ENCODE measurements around the gene CCDC171.

DNA sequence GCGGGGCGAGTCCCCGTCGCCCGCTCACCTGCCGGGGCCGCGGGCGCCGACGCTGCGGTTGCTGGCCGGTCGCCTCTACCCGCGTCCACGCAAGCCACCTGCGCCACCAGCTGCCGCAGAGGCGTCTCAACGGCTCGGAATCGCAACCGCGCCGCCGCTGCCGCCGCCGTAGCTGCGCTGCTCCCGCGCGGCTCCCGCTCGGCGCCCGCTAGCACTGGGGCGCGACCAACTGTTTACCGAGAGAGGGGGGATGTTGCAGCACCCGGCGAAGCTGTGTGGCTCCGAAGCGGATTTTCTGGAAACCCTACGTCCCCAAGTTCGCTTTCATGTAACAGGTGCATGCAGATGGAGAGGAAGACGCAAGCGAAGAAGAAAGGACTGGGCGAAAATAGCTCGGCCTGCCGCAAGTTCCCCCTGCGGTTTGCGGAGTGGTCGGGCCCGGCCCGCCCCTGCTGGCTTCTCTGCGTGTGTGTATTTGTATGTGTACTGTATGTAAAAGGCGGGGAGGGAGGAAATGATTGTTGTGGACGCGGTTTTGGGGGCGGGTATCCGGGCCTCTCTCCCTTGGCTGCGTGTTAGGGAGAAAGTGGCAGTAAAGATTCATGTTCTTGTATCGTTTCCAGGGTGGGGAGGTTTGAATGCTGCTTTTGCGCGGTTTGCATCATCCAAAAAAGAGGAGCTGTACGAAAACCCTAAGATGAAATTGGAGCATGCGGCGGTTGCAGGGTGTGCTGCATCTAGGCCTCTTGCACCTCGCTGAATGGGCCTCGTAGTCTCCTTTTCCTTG, 41.9 kb upstream of the CCDC171 start, which contains the start of gene PSIP1:
- peak; percentile 46; the same call in 1 of the 2 replicates for TF ChIP-seq EP300 (IDR thresholded peaks at IDR 0.05; ENCODE audit: borderline replicate concordance)
- TF ChIP-seq, protein P1, sequence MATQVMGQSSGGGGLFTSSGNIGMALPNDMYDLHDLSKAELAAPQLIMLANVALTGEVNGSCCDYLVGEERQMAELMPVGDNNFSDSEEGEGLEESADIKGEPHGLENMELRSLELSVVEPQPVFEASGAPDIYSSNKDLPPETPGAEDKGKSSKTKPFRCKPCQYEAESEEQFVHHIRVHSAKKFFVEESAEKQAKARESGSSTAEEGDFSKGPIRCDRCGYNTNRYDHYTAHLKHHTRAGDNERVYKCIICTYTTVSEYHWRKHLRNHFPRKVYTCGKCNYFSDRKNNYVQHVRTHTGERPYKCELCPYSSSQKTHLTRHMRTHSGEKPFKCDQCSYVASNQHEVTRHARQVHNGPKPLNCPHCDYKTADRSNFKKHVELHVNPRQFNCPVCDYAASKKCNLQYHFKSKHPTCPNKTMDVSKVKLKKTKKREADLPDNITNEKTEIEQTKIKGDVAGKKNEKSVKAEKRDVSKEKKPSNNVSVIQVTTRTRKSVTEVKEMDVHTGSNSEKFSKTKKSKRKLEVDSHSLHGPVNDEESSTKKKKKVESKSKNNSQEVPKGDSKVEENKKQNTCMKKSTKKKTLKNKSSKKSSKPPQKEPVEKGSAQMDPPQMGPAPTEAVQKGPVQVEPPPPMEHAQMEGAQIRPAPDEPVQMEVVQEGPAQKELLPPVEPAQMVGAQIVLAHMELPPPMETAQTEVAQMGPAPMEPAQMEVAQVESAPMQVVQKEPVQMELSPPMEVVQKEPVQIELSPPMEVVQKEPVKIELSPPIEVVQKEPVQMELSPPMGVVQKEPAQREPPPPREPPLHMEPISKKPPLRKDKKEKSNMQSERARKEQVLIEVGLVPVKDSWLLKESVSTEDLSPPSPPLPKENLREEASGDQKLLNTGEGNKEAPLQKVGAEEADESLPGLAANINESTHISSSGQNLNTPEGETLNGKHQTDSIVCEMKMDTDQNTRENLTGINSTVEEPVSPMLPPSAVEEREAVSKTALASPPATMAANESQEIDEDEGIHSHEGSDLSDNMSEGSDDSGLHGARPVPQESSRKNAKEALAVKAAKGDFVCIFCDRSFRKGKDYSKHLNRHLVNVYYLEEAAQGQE (IDR thresholded peaks at IDR 0.05; ENCODE audit: low read depth) = no peak
- 0 out of 2 replicates have a peak, but pooled peaks have one; percentile 9 for TF ChIP-seq CEBPB (IDR thresholded peaks at IDR 0.05)
- TF ChIP-seq, protein P2, sequence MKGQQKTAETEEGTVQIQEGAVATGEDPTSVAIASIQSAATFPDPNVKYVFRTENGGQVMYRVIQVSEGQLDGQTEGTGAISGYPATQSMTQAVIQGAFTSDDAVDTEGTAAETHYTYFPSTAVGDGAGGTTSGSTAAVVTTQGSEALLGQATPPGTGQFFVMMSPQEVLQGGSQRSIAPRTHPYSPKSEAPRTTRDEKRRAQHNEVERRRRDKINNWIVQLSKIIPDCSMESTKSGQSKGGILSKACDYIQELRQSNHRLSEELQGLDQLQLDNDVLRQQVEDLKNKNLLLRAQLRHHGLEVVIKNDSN (IDR thresholded peaks at IDR 0.05) = no peak
- TF ChIP-seq TCF12 (IDR thresholded peaks at IDR 0.05; ENCODE audit: low read depth) = peak; percentile 53; the same call in 1 of the 2 replicates
- no peak for TF ChIP-seq YY1 (IDR thresholded peaks at IDR 0.05; ENCODE audit: low read depth)
- TF ChIP-seq TAF1 (IDR thresholded peaks at IDR 0.05; ENCODE audit: low read depth) = peak; percentile 88
- TF ChIP-seq NFIC (IDR thresholded peaks at IDR 0.05) = peak; percentile 7; the same call in 1 of the 2 replicates
- TF ChIP-seq, protein P3, sequence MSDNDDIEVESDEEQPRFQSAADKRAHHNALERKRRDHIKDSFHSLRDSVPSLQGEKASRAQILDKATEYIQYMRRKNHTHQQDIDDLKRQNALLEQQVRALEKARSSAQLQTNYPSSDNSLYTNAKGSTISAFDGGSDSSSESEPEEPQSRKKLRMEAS (IDR thresholded peaks at IDR 0.05) = peak; percentile 14
- TF ChIP-seq RAD21 (IDR thresholded peaks at IDR 0.05; ENCODE audit: low read depth) = no peak
